H1 (cell line): ENCODE measurements around the gene ELMOD2. TPM values are rescaled to one million over a fixed set of nuclear protein-coding genes. Genes with fewer than 3 reads are reported as not detected.

Experiments used
- CTCF ChIA-PET: fragments of 300-600 bp; sonication (Branson Sonifier 250); formaldehyde crosslinking; loops from one replicate; lab custom pipeline; 2021; ENCODE audit not compliant: partially characterized antibody; lab: Charles Lee
- POLR2A ChIA-PET: fragments of 300-600 bp; sonication (Branson Sonifier 250); formaldehyde crosslinking; loops from one replicate; lab custom pipeline; 2021; ENCODE audit warnings: inconsistent platforms; ENCODE audit not compliant: partially characterized antibody; lab: Charles Lee
- DNase-seq, 2 experiments: peaks; one replicate each; pipeline versions ENCODE4 v3.0.0 to v3.0.0-alpha.2; 2010 to 2022; ENCODE audit warnings: low spot score in 2 of 2, low read depth in 1 of 2, mixed read lengths in 1 of 2
- FAIRE-seq: peaks from 2 replicates; lab custom pipeline; 2011; peaks lifted over from hg19 to GRCh38; lab: Jason Lieb, UNC
- H2AFZ ChIP-seq: 2 replicates; pipeline ENCODE4 v1.8.1; 2012; ENCODE audit warnings: low read length, inconsistent platforms
- H2AK5ac ChIP-seq: 2 replicates; pipeline ENCODE4 v1.6.1; 2013; ENCODE audit warnings: low read depth, low read length
- H2BK120ac ChIP-seq: replicated peaks from 2 replicates; pipeline ENCODE3; 2013; ENCODE audit warnings: low read depth, low read length, inconsistent platforms
- H2BK12ac ChIP-seq: 2 replicates; pipeline ENCODE4 v1.6.1; 2013; ENCODE audit warnings: low read depth, low read length
- H2BK15ac ChIP-seq: 2 replicates; pipeline ENCODE4 v1.6.1; 2013; ENCODE audit warnings: low read length
- H2BK20ac ChIP-seq: 2 replicates; pipeline ENCODE4 v1.6.1; 2013; ENCODE audit warnings: low read length
- H2BK5ac ChIP-seq: 2 replicates; pipeline ENCODE4 v1.6.1; 2013; ENCODE audit warnings: low read depth, low read length
- H3K14ac ChIP-seq: 2 replicates; pipeline ENCODE4 v1.6.1; 2013; ENCODE audit warnings: inconsistent platforms; ENCODE audit not compliant: insufficient read length
- H3K18ac ChIP-seq: 2 replicates; pipeline ENCODE4 v1.6.1; 2013; ENCODE audit warnings: low read length; ENCODE audit errors: extremely low read depth
- H3K23ac ChIP-seq: 2 replicates; pipeline ENCODE4 v1.6.1; 2013; ENCODE audit warnings: inconsistent platforms; ENCODE audit not compliant: insufficient read length
- H3K23me2 ChIP-seq: 2 replicates; pipeline ENCODE4 v1.6.1; 2013; ENCODE audit warnings: low read depth, low read length
- H3K27ac ChIP-seq: 2 replicates; pipeline ENCODE4 v1.6.1; 2011; ENCODE audit warnings: low read depth, low read length, inconsistent platforms
- H3K27me3 ChIP-seq, 4 experiments: replicated peaks in 1 of 4; 1 replicate in 1 of 4; 2 replicates in 3 of 4; pipeline versions ENCODE4 v1.6.1 to v1.8.1; 2011 to 2013; ENCODE audit warnings: low read length in 3 of 4, mild to moderate bottlenecking in 3 of 4, inconsistent platforms in 2 of 4, mixed read lengths in 2 of 4, moderate library complexity in 1 of 4; ENCODE audit not compliant: control insufficient read depth in 3 of 4, insufficient read depth in 3 of 4; ENCODE audit errors: extremely low read depth in 1 of 4
- H3K36me3 ChIP-seq, 4 experiments: 2 replicates each; pipeline versions ENCODE4 v1.6.1 to v1.8.1; 2011 to 2013; ENCODE audit warnings: mild to moderate bottlenecking in 4 of 4, low read length in 3 of 4, moderate library complexity in 2 of 4, control low read depth in 1 of 4, inconsistent platforms in 1 of 4; ENCODE audit not compliant: insufficient read depth in 4 of 4, control insufficient read depth in 2 of 4
- H3K4ac ChIP-seq: replicated peaks from 2 replicates; pipeline ENCODE3; 2013; ENCODE audit warnings: low read length, low read depth, mixed read lengths, inconsistent platforms; ENCODE audit not compliant: insufficient read length
- H3K4me1 ChIP-seq, 4 experiments: replicated peaks in 1 of 4; 1 replicate in 1 of 4; 2 replicates in 3 of 4; pipeline versions ENCODE4 v1.6.1 to v1.8.1; 2011 to 2013; ENCODE audit warnings: low read length in 3 of 4, inconsistent platforms in 2 of 4, mixed read lengths in 1 of 4; ENCODE audit not compliant: insufficient read depth in 4 of 4, control insufficient read depth in 3 of 4
- H3K4me2 ChIP-seq, 2 experiments: 2 replicates each; pipeline versions ENCODE4 v1.6.1 to v1.8.1; 2011 to 2013; ENCODE audit warnings: low read depth in 2 of 2, low read length in 2 of 2, control low read depth in 1 of 2, inconsistent platforms in 1 of 2, mild to moderate bottlenecking in 1 of 2; ENCODE audit not compliant: insufficient read depth in 1 of 2
- H3K4me3 ChIP-seq, 4 experiments: fragments of 200-600, 300-600 bp in 1 of 4; sonication (generic), shearing (Covaris generic), sonication (Bioruptor Twin) in 1 of 4; 2 replicates each; pipeline versions ENCODE4 v1.5.1 to v1.8.1; 2011 to 2016; ENCODE audit warnings: low read length in 4 of 4, low read depth in 3 of 4, control low read depth in 2 of 4, inconsistent platforms in 2 of 4, mild to moderate bottlenecking in 2 of 4, mixed read lengths in 1 of 4, moderate library complexity in 1 of 4; ENCODE audit not compliant: insufficient read depth in 2 of 4; ENCODE audit errors: extremely low read depth in 1 of 4
- H3K56ac ChIP-seq: replicated peaks from 2 replicates; pipeline ENCODE3; 2013; ENCODE audit warnings: low read depth, mild to moderate bottlenecking, mixed read lengths, low read length, inconsistent platforms; ENCODE audit not compliant: insufficient read length
- H3K79me1 ChIP-seq: 2 replicates; pipeline ENCODE4 v1.6.1; 2013; ENCODE audit warnings: low read depth, low read length, control low read depth
- H3K79me2 ChIP-seq, 2 experiments: 2 replicates each; pipeline versions ENCODE4 v1.6.1 to v1.8.1; 2012 to 2013; ENCODE audit warnings: low read length in 2 of 2, mild to moderate bottlenecking in 2 of 2, inconsistent platforms in 1 of 2; ENCODE audit not compliant: insufficient read depth in 2 of 2, control insufficient read depth in 1 of 2
- H3K9ac ChIP-seq, 4 experiments: replicated peaks in 1 of 4; 1 replicate in 1 of 4; 2 replicates in 3 of 4; pipeline versions ENCODE4 v1.6.1 to v1.8.1; 2011 to 2013; ENCODE audit warnings: low read depth in 3 of 4, low read length in 3 of 4, control low read depth in 2 of 4, mild to moderate bottlenecking in 2 of 4, moderate library complexity in 2 of 4, inconsistent platforms in 1 of 4; ENCODE audit errors: extremely low read depth in 1 of 4
- H3K9me3 ChIP-seq, 2 experiments: 2 replicates each; pipeline versions ENCODE4 v1.6.1 to v1.8.1; 2012 to 2013; ENCODE audit warnings: mild to moderate bottlenecking in 2 of 2, moderate library complexity in 2 of 2, control low read depth in 1 of 2, inconsistent platforms in 1 of 2, low read depth in 1 of 2, low read length in 1 of 2, mixed read lengths in 1 of 2; ENCODE audit not compliant: insufficient read depth in 2 of 2
- H4K20me1 ChIP-seq, 2 experiments: replicated peaks in 1 of 2; 2 replicates each; pipeline versions ENCODE3 to v1.8.1; 2011 to 2013; ENCODE audit warnings: inconsistent platforms in 2 of 2, low read length in 2 of 2, mild to moderate bottlenecking in 1 of 2; ENCODE audit not compliant: insufficient read depth in 2 of 2, control insufficient read depth in 1 of 2
- H4K5ac ChIP-seq: 2 replicates; pipeline ENCODE4 v1.6.1; 2013; ENCODE audit warnings: low read length, low read depth, mixed read lengths, inconsistent platforms; ENCODE audit not compliant: insufficient read length
- H4K8ac ChIP-seq: 2 replicates; pipeline ENCODE4 v1.8.0; 2013; ENCODE audit warnings: mild to moderate bottlenecking, moderate library complexity, low read length, inconsistent platforms; ENCODE audit not compliant: insufficient read depth; ENCODE audit errors: extremely low read depth
- H4K91ac ChIP-seq: replicated peaks from 2 replicates; pipeline ENCODE3; 2013; ENCODE audit warnings: low read length, mixed read lengths, inconsistent platforms; ENCODE audit not compliant: insufficient read length
- ATF2 ChIP-seq: IDR thresholded peaks from 2 replicates; pipeline ENCODE4 v1.6.1; 2012; ENCODE audit warnings: low read length, inconsistent platforms
- ATF3 ChIP-seq: IDR thresholded peaks from 2 replicates; pipeline ENCODE4 v1.6.1; 2011; ENCODE audit warnings: low read depth, mild to moderate bottlenecking, low read length; ENCODE audit not compliant: insufficient read depth
- CREB1 ChIP-seq: IDR thresholded peaks from 2 replicates; pipeline ENCODE4 v1.6.1; 2012; ENCODE audit warnings: inconsistent platforms
- CTBP2 ChIP-seq: IDR thresholded peaks from 2 replicates; pipeline ENCODE4 v1.7.0; 2011; ENCODE audit warnings: borderline replicate concordance, mild to moderate bottlenecking, moderate library complexity, mixed read lengths, low read length; ENCODE audit not compliant: insufficient read depth, insufficient read length
- E2F6 ChIP-seq: IDR thresholded peaks from 2 replicates; pipeline ENCODE4 v1.6.1; 2012; ENCODE audit warnings: inconsistent platforms
- HDAC2 ChIP-seq, 2 experiments: fragments of 300-600 bp in 1 of 2; sonication (generic) in 1 of 2; IDR thresholded peaks; 2 replicates each; pipeline ENCODE4 v1.6.1; 2011 to 2012; ENCODE audit warnings: low read depth in 2 of 2, low read length in 2 of 2, mild to moderate bottlenecking in 2 of 2, moderate library complexity in 2 of 2, borderline replicate concordance in 1 of 2, inconsistent platforms in 1 of 2
- JUND ChIP-seq: IDR thresholded peaks from 2 replicates; pipeline ENCODE4 v1.6.1; 2011; ENCODE audit warnings: mild to moderate bottlenecking, improper control_type of control experiment, low read length
- POU5F1 ChIP-seq: IDR thresholded peaks from 2 replicates; pipeline ENCODE4 v1.6.1; 2011; ENCODE audit warnings: low read depth, mild to moderate bottlenecking, low read length, moderate library complexity
- RFX5 ChIP-seq: IDR thresholded peaks from 2 replicates; pipeline ENCODE4 v1.6.1; 2011; ENCODE audit warnings: low read depth, low read length, improper control_type of control experiment, borderline replicate concordance
- SIX5 ChIP-seq: IDR thresholded peaks from 2 replicates; pipeline ENCODE4 v1.6.1; 2011; ENCODE audit warnings: mild to moderate bottlenecking, low read depth, low read length
- SP1 ChIP-seq: IDR thresholded peaks from 2 replicates; pipeline ENCODE4 v1.6.1; 2011; ENCODE audit warnings: low read depth, low read length
- TCF12 ChIP-seq: IDR thresholded peaks from 2 replicates; pipeline ENCODE4 v1.6.1; 2011; ENCODE audit warnings: low read depth, mild to moderate bottlenecking, low read length
- polyA plus RNA-seq, 7 experiments: library from polyadenylated mRNA; depleted of rRNA in 3 of 7; stranded (reverse) in 5 of 7; unstranded in 2 of 7; fragments of >200 nt in 5 of 7; fragments of 200-250 nt in 2 of 7; gene quantifications; 1 replicate in 5 of 7; 2 replicates in 1 of 7; 4 replicates in 1 of 7; pipeline versions ENCODE4 v1.2.1 to v1.2.3, GENCODE V29; 2011 to 2013; ENCODE audit warnings: missing spikeins in 2 of 7, mixed read lengths in 2 of 7
- total RNA-seq: library from RNA; stranded (reverse); fragmentation: NEBNext Ultra II Directional; extraction: Animal tissue kit (Norgen Biotek cat#: 25700); gene quantifications from 2 replicates; pipeline ENCODE4 v1.2.1, GENCODE V29; 2021

ELMOD2 gene
- total and polyA plus RNA-seq, 2 of the 8 experiments (the other 6 are each of a cell fraction or from before 2014, with no cell fraction given), result 6.6 to 27.9 TPM

GRCh38 chr4:140504261-140504660, 19.7 kb upstream of the ELMOD2 start:
- no peak overlapping the region for H3K18ac ChIP-seq
- FAIRE-seq, result no peak
- no peak overlapping the region for H2BK15ac ChIP-seq
- no peak overlapping the region for H3K4me3 ChIP-seq
- no peak overlapping the region for H3K23ac ChIP-seq
- no peak overlapping the region for H4K91ac ChIP-seq
- no peak overlapping the region for H2BK20ac ChIP-seq
- H4K20me1 ChIP-seq, result no peaks in the 10 kb centered on the region
- no peak overlapping the region for H3K27ac ChIP-seq
- H3K23me2 ChIP-seq, result no peaks in the 10 kb centered on the region
- H3K36me3 ChIP-seq, result no peaks in the 10 kb centered on the region
- H3K27me3 ChIP-seq, result peaks cover 2 to 10% (median 9%) of the 10 kb centered on the region in 4 experiments; a peak in 6 of 7 replicates
- no peak overlapping the region for H3K14ac ChIP-seq
- H3K4me1 ChIP-seq, result no peaks in the 10 kb centered on the region
- H2BK120ac ChIP-seq, result no peak overlapping the region
- no peak overlapping the region for H2BK12ac ChIP-seq
- no peak overlapping the region for H2AFZ ChIP-seq
- peaks cover 13 to 16% of the 10 kb centered on the region in 2 experiments for H3K9me3 ChIP-seq
- no peak overlapping the region for H3K4ac ChIP-seq
- CTCF ChIA-PET, result no interaction called here
- no peak overlapping the region for H4K5ac ChIP-seq
- H3K9ac ChIP-seq, result no peak overlapping the region
- no peak overlapping the region for H4K8ac ChIP-seq
- H2BK5ac ChIP-seq, result no peak overlapping the region
- no peak overlapping the region for H2AK5ac ChIP-seq
- POLR2A ChIA-PET, result no interaction called here
- no peaks in the 10 kb centered on the region for H3K79me1 ChIP-seq
- H3K79me2 ChIP-seq, result no peaks in the 10 kb centered on the region
- H3K4me2 ChIP-seq, result no peak overlapping the region
- no peak overlapping the region for H3K56ac ChIP-seq
- no peak for DNase-seq
- TF ChIP-seq E2F6, result no peak
- TF ChIP-seq CREB1, result no peak
- no peak for TF ChIP-seq ATF2
- TF ChIP-seq JUND, result no peak
- TF ChIP-seq TCF12, result no peak
- no peak for TF ChIP-seq HDAC2 (IDR thresholded peaks at IDR 0.05; ENCODE audit: borderline replicate concordance in 1 of 2, low read depth in 2 of 2, low read length in 2 of 2)
- TF ChIP-seq SIX5, result no peak
- no peak for TF ChIP-seq POU5F1
- no peak for TF ChIP-seq CTBP2
- no peak for TF ChIP-seq RFX5
- TF ChIP-seq ATF3, result no peak
- no peak for TF ChIP-seq SP1
